ENCODE results near the gene RPL36AL. TPM values are rescaled to one million over a fixed set of nuclear protein-coding genes. Genes with fewer than 3 reads are reported as not detected.

The RPL36AL gene
- 242 and 263 TPM in 2 replicates for total RNA-seq

GRCh38 chr14:49620182-49621113 lies at the start of gene RPL36AL, which contains the start of gene MGAT2:
TSS of gene RPL36AL (minus strand) at chr14:49620626. CDS start at chr14:49619104, 1,522 bp downstream.
TSS of gene MGAT2 (plus strand) at chr14:49620799. CDS start at chr14:49621269, 470 bp downstream.

GRCh38 chr14:49634547-49635334 lies 14.3 kb upstream of the RPL36AL start, which contains the start of gene DNAAF2:
TSS of gene DNAAF2 (minus strand) at chr14:49635244. CDS start at chr14:49635149, 95 bp downstream.

GRCh38 chr14:49598485-49599300 lies 21.7 kb downstream of the RPL36AL start, which contains the start of gene LRR1:
TSS of gene LRR1 (plus strand) at chr14:49598940. CDS start at chr14:49599021, 81 bp downstream.

GRCh38 chr14:49585803-49586672 lies 34.4 kb downstream of the RPL36AL start, which contains the start of gene RPS29:
TSS of gene RPS29 (minus strand) at chr14:49586380. CDS start at chr14:49586346, 34 bp downstream.

Other genes with a start within 250 kb of the RPL36AL start
- gene RPS29, start 34.2 kb downstream of the RPL36AL start, total RNA-seq = 1,098 and 2,096 TPM in 2 replicates
- gene LRR1, start 21.7 kb downstream of the RPL36AL start, total RNA-seq = 6.3 and 27.9 TPM in 2 replicates
- 97.6 and 99.1 TPM in 2 replicates for gene MGAT2, start 173 bp upstream of the RPL36AL start, total RNA-seq
- gene DNAAF2, start 14.6 kb upstream of the RPL36AL start, total RNA-seq = 7.0 and 9.6 TPM in 2 replicates
- gene POLE2, start 67.6 kb upstream of the RPL36AL start, total RNA-seq = 2.3 and 21.2 TPM in 2 replicates
- 4.8 TPM in 2 replicates for gene KLHDC1, start 72.5 kb upstream of the RPL36AL start, total RNA-seq
- gene KLHDC2, start 147.5 kb upstream of the RPL36AL start, total RNA-seq = 101 and 103 TPM in 2 replicates
- 48.0 and 65.3 TPM in 2 replicates for gene NEMF, start 232.2 kb upstream of the RPL36AL start, total RNA-seq

All from smooth muscle cell of trachea (primary cell).